Measurements from ENCODE around the gene CALB2.
"Not testable (repeated sequence)": the region's sequence is repeated elsewhere in the genome, so short reads cannot be mapped to it uniquely, and the experiment has no call there.

Gene CALB2

GRCh38 chr16:71358464-71358998, at the start of gene CALB2:
Gene CALB2, plus strand, starts transcription at chr16:71358723. Its CDS starts 70 bp downstream, at chr16:71358793.
- DNase-seq = peak; percentile 80
- peaks cover 2% of the 10 kb centered on the region for H3K4me1 Mint-ChIP-seq (ENCODE audit: low read depth)
- no peak within 1 kb of the TSS for H3K4me3 Mint-ChIP-seq
- peaks cover 28% of the 10 kb centered on the region for H3K27me3 Mint-ChIP-seq
- no peak within 1 kb of the TSS for H3K27ac Mint-ChIP-seq
- no peaks in the 10 kb centered on the region for H3K36me3 Mint-ChIP-seq (ENCODE audit: low read depth)
- no peaks in the 10 kb centered on the region for H3K9me3 Mint-ChIP-seq

- peak; percentile 42 for DNase-seq
- Mint-ChIP-seq H3K27ac (no peak overlapping the region), H3K27me3 (peaks cover 54% of the 10 kb centered on the region), H3K36me3 (ENCODE audit: low read depth) (no peaks in the 10 kb centered on the region), H3K4me1 (ENCODE audit: low read depth) (no peaks in the 10 kb centered on the region), H3K4me3 (no peak overlapping the region), H3K9me3 (no peaks in the 10 kb centered on the region)
Observed at GRCh38 chr16:71311553-71312158, 46.9 kb upstream of the CALB2 start.

GRCh38 chr16:71313591-71313990, 44.9 kb upstream of the CALB2 start:
- not testable (repeated sequence) for H3K36me3 Mint-ChIP-seq (ENCODE audit: low read depth); DNase-seq; H3K4me1 Mint-ChIP-seq (ENCODE audit: low read depth); H3K4me3 Mint-ChIP-seq; H3K9me3 Mint-ChIP-seq; H3K27ac Mint-ChIP-seq
- H3K27me3 Mint-ChIP-seq = peaks cover 48% of the 10 kb centered on the region

GRCh38 chr16:71315269-71315668, 43.3 kb upstream of the CALB2 start:
- no peaks in the 10 kb centered on the region for H3K9me3 Mint-ChIP-seq
- DNase-seq = no peak
- peaks cover 42% of the 10 kb centered on the region for H3K27me3 Mint-ChIP-seq

GRCh38 chr16:71319999-71320398, 38.5 kb upstream of the CALB2 start:
- Mint-ChIP-seq H3K4me3 (no peak overlapping the region), H3K36me3 (ENCODE audit: low read depth) (no peaks in the 10 kb centered on the region), H3K4me1 (ENCODE audit: low read depth) (no peaks in the 10 kb centered on the region), H3K27me3 (peaks cover 24% of the 10 kb centered on the region), H3K9me3 (no peaks in the 10 kb centered on the region), H3K27ac (no peak overlapping the region)
- DNase-seq = no peak

More at GRCh38 chr16:71315269-71315668, 43.3 kb upstream of the CALB2 start:
- no peaks in the 10 kb centered on the region for H3K4me1 Mint-ChIP-seq (ENCODE audit: low read depth)
- H3K4me3 Mint-ChIP-seq = no peak overlapping the region
- H3K36me3 Mint-ChIP-seq (ENCODE audit: low read depth) = no peaks in the 10 kb centered on the region
- H3K27ac Mint-ChIP-seq = no peak overlapping the region

GRCh38 chr16:71327720-71328119, 30.8 kb upstream of the CALB2 start:
- no peaks in the 10 kb centered on the region for H3K9me3 Mint-ChIP-seq
- H3K27ac Mint-ChIP-seq = no peak overlapping the region
- DNase-seq = no peak
- H3K27me3 Mint-ChIP-seq = peaks cover 31% of the 10 kb centered on the region
- H3K4me3 Mint-ChIP-seq = no peak overlapping the region
- H3K4me1 Mint-ChIP-seq (ENCODE audit: low read depth) = no peaks in the 10 kb centered on the region
- no peaks in the 10 kb centered on the region for H3K36me3 Mint-ChIP-seq (ENCODE audit: low read depth)

- H3K27ac Mint-ChIP-seq = no peak overlapping the region
- H3K36me3 Mint-ChIP-seq (ENCODE audit: low read depth) = no peaks in the 10 kb centered on the region
- no peak for DNase-seq
- no peaks in the 10 kb centered on the region for H3K9me3 Mint-ChIP-seq
- H3K27me3 Mint-ChIP-seq = peaks cover 31% of the 10 kb centered on the region
- H3K4me3 Mint-ChIP-seq = no peak overlapping the region
- no peaks in the 10 kb centered on the region for H3K4me1 Mint-ChIP-seq (ENCODE audit: low read depth)
Observed at GRCh38 chr16:71328151-71328550, 30.4 kb upstream of the CALB2 start.

GRCh38 chr16:71337631-71338030, 20.9 kb upstream of the CALB2 start:
- no peaks in the 10 kb centered on the region for H3K4me1 Mint-ChIP-seq (ENCODE audit: low read depth)

GRCh38 chr16:71338193-71338592, 20.3 kb upstream of the CALB2 start:
- Mint-ChIP-seq H3K27ac (no peak overlapping the region), H3K27me3 (peaks cover 40% of the 10 kb centered on the region)

More at GRCh38 chr16:71337631-71338030, 20.9 kb upstream of the CALB2 start:
- Mint-ChIP-seq H3K27ac (no peak overlapping the region), H3K9me3 (peaks cover 6% of the 10 kb centered on the region), H3K36me3 (ENCODE audit: low read depth) (no peaks in the 10 kb centered on the region), H3K27me3 (peaks cover 40% of the 10 kb centered on the region), H3K4me3 (no peak overlapping the region)
- no peak for DNase-seq

GRCh38 chr16:71338632-71339031, 19.9 kb upstream of the CALB2 start:
- H3K27me3 Mint-ChIP-seq = peaks cover 40% of the 10 kb centered on the region
- no peak for DNase-seq
- H3K4me1 Mint-ChIP-seq (ENCODE audit: low read depth) = no peaks in the 10 kb centered on the region
- H3K36me3 Mint-ChIP-seq (ENCODE audit: low read depth) = no peaks in the 10 kb centered on the region
- H3K9me3 Mint-ChIP-seq = peaks cover 6% of the 10 kb centered on the region
- no peak overlapping the region for H3K4me3 Mint-ChIP-seq
- H3K27ac Mint-ChIP-seq = no peak overlapping the region

More at GRCh38 chr16:71338193-71338592, 20.3 kb upstream of the CALB2 start:
- Mint-ChIP-seq H3K9me3 (peaks cover 6% of the 10 kb centered on the region), H3K4me3 (no peak overlapping the region), H3K4me1 (ENCODE audit: low read depth) (no peaks in the 10 kb centered on the region), H3K36me3 (ENCODE audit: low read depth) (no peaks in the 10 kb centered on the region)
- no peak for DNase-seq

- Mint-ChIP-seq H3K4me1 (ENCODE audit: low read depth) (no peaks in the 10 kb centered on the region), H3K36me3 (ENCODE audit: low read depth) (no peaks in the 10 kb centered on the region), H3K4me3 (no peak overlapping the region), H3K27me3 (peaks cover 40% of the 10 kb centered on the region), H3K27ac (no peak overlapping the region), H3K9me3 (peaks cover 6% of the 10 kb centered on the region)
- DNase-seq = no peak
Observed at GRCh38 chr16:71339236-71340171, 19.0 kb upstream of the CALB2 start.

GRCh38 chr16:71340406-71340805, 18.1 kb upstream of the CALB2 start:
- H3K4me1 Mint-ChIP-seq (ENCODE audit: low read depth) = no peaks in the 10 kb centered on the region
- peaks cover 42% of the 10 kb centered on the region for H3K27me3 Mint-ChIP-seq
- H3K9me3 Mint-ChIP-seq = peaks cover 5% of the 10 kb centered on the region
- H3K27ac Mint-ChIP-seq = no peak overlapping the region
- no peaks in the 10 kb centered on the region for H3K36me3 Mint-ChIP-seq (ENCODE audit: low read depth)
- H3K4me3 Mint-ChIP-seq = no peak overlapping the region
- DNase-seq = no peak

- Mint-ChIP-seq H3K36me3 (ENCODE audit: low read depth) (no peaks in the 10 kb centered on the region), H3K9me3 (no peaks in the 10 kb centered on the region), H3K4me1 (ENCODE audit: low read depth) (no peaks in the 10 kb centered on the region), H3K27me3 (peaks cover 34% of the 10 kb centered on the region), H3K27ac (no peak overlapping the region), H3K4me3 (no peak overlapping the region)
- DNase-seq = no peak
Observed at GRCh38 chr16:71341881-71342280, 16.6 kb upstream of the CALB2 start.

GRCh38 chr16:71343078-71343477, 15.4 kb upstream of the CALB2 start:
- no peak for DNase-seq
- Mint-ChIP-seq H3K4me1 (ENCODE audit: low read depth) (no peaks in the 10 kb centered on the region), H3K27me3 (peaks cover 30% of the 10 kb centered on the region)

More at GRCh38 chr16:71343078-71343477, 15.4 kb upstream of the CALB2 start:
- H3K4me3 Mint-ChIP-seq = no peak overlapping the region
- no peak overlapping the region for H3K27ac Mint-ChIP-seq
- no peaks in the 10 kb centered on the region for H3K9me3 Mint-ChIP-seq
- H3K36me3 Mint-ChIP-seq (ENCODE audit: low read depth) = no peaks in the 10 kb centered on the region
